ENCODE measurements around the gene ACBD4. TPM values are rescaled to one million over a fixed set of nuclear protein-coding genes. Genes with fewer than 3 reads are reported as not detected.

ACBD4 gene
- total and polyA plus RNA-seq, 2 of the 13 experiments (the other 11 are each of a cell fraction or from before 2014, with no cell fraction given): 16.1 to 26.9 TPM

DNA sequence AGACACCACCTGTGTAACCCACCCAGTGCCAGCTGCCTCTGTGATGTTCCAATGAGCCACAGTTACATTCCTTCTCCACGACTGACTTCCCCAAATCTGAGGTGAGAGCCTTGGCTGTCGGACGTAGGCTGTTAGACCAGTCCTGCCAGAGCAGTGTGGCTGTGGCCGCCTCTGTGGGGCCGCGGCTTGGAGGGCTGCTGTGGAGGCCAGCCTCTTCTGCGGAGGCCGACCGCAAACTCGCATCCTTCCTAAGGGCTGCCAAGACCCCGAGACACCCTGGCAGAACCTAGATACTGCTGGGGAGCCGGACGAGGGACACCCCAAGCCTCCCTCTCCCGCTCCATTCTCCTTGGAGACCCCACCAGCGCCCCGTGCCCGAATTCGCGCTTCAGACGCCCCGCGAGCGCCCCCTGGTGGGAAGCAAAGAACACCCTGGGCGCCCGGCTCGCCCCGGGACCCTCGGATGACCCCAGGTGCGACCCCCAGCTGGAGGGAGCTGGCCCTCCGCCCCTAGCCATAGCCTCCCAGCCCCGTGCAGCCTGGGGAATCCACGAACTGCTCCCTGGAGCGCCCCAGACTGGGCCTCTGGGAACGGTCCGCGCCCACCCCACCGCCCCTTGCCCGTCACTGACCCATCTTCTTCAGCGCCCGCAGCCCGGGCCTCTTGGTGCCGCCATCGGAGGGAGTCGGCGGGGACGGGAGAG, 3.7 kb upstream of the ACBD4 start (continued):
- TF ChIP-seq, protein P1, sequence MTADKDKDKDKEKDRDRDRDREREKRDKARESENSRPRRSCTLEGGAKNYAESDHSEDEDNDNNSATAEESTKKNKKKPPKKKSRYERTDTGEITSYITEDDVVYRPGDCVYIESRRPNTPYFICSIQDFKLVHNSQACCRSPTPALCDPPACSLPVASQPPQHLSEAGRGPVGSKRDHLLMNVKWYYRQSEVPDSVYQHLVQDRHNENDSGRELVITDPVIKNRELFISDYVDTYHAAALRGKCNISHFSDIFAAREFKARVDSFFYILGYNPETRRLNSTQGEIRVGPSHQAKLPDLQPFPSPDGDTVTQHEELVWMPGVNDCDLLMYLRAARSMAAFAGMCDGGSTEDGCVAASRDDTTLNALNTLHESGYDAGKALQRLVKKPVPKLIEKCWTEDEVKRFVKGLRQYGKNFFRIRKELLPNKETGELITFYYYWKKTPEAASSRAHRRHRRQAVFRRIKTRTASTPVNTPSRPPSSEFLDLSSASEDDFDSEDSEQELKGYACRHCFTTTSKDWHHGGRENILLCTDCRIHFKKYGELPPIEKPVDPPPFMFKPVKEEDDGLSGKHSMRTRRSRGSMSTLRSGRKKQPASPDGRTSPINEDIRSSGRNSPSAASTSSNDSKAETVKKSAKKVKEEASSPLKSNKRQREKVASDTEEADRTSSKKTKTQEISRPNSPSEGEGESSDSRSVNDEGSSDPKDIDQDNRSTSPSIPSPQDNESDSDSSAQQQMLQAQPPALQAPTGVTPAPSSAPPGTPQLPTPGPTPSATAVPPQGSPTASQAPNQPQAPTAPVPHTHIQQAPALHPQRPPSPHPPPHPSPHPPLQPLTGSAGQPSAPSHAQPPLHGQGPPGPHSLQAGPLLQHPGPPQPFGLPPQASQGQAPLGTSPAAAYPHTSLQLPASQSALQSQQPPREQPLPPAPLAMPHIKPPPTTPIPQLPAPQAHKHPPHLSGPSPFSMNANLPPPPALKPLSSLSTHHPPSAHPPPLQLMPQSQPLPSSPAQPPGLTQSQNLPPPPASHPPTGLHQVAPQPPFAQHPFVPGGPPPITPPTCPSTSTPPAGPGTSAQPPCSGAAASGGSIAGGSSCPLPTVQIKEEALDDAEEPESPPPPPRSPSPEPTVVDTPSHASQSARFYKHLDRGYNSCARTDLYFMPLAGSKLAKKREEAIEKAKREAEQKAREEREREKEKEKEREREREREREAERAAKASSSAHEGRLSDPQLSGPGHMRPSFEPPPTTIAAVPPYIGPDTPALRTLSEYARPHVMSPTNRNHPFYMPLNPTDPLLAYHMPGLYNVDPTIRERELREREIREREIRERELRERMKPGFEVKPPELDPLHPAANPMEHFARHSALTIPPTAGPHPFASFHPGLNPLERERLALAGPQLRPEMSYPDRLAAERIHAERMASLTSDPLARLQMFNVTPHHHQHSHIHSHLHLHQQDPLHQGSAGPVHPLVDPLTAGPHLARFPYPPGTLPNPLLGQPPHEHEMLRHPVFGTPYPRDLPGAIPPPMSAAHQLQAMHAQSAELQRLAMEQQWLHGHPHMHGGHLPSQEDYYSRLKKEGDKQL (CRISPR knock-in tag; IDR thresholded peaks at IDR 0.05; ENCODE audit: low read depth): no peak
- TF ChIP-seq ZNF20 (CRISPR knock-in tag; IDR thresholded peaks at IDR 0.05): no peak
- TF ChIP-seq, protein P2, sequence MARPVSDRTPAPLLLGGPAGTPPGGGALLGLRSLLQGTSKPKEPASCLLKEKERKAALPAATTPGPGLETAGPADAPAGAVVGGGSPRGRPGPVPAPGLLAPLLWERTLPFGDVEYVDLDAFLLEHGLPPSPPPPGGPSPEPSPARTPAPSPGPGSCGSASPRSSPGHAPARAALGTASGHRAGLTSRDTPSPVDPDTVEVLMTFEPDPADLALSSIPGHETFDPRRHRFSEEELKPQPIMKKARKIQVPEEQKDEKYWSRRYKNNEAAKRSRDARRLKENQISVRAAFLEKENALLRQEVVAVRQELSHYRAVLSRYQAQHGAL (CRISPR knock-in tag; IDR thresholded peaks at IDR 0.05; ENCODE audit: not compliant biosample characterization): no peak
- TF ChIP-seq ZNF160 (CRISPR knock-in tag; IDR thresholded peaks at IDR 0.05): no peak
- TF ChIP-seq, protein P3, sequence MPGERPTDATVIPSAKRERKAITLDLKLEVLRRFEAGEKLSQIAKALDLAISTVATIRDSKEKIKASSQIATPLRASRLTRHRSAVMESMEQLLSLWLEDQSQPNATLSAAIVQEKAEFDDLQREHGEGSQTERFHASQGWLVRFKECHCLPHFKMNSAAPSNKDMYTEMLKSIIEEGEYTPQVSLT (CRISPR knock-in tag; IDR thresholded peaks at IDR 0.05; ENCODE audit: borderline replicate concordance, low read depth): no peak
- TF ChIP-seq NCOA1 (CRISPR knock-in tag; IDR thresholded peaks at IDR 0.05): no peak
- TF ChIP-seq KLF15 (CRISPR knock-in tag; IDR thresholded peaks at IDR 0.05; ENCODE audit: borderline replicate concordance): no peak
- TF ChIP-seq, protein P4, sequence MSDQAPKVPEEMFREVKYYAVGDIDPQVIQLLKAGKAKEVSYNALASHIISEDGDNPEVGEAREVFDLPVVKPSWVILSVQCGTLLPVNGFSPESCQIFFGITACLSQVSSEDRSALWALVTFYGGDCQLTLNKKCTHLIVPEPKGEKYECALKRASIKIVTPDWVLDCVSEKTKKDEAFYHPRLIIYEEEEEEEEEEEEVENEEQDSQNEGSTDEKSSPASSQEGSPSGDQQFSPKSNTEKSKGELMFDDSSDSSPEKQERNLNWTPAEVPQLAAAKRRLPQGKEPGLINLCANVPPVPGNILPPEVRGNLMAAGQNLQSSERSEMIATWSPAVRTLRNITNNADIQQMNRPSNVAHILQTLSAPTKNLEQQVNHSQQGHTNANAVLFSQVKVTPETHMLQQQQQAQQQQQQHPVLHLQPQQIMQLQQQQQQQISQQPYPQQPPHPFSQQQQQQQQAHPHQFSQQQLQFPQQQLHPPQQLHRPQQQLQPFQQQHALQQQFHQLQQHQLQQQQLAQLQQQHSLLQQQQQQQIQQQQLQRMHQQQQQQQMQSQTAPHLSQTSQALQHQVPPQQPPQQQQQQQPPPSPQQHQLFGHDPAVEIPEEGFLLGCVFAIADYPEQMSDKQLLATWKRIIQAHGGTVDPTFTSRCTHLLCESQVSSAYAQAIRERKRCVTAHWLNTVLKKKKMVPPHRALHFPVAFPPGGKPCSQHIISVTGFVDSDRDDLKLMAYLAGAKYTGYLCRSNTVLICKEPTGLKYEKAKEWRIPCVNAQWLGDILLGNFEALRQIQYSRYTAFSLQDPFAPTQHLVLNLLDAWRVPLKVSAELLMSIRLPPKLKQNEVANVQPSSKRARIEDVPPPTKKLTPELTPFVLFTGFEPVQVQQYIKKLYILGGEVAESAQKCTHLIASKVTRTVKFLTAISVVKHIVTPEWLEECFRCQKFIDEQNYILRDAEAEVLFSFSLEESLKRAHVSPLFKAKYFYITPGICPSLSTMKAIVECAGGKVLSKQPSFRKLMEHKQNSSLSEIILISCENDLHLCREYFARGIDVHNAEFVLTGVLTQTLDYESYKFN (CRISPR knock-in tag; conservative IDR thresholded peaks at IDR 0.05): no peak
- TF ChIP-seq RFX5 (IDR thresholded peaks at IDR 0.05; ENCODE audit: low read depth, low read length): no peak
- peak; percentile 32; the same call in 1 of the 2 replicates for TF ChIP-seq BCL3 (CRISPR knock-in tag; IDR thresholded peaks at IDR 0.05)
- TF ChIP-seq PAWR (CRISPR knock-in tag; IDR thresholded peaks at IDR 0.05; ENCODE audit: borderline replicate concordance): no peak
- TF ChIP-seq ZNF121 (CRISPR knock-in tag; IDR thresholded peaks at IDR 0.05): no peak
- TF ChIP-seq ZNF597 (CRISPR knock-in tag; IDR thresholded peaks at IDR 0.05): no peak
- TF ChIP-seq FOSL2 (CRISPR knock-in tag; IDR thresholded peaks at IDR 0.05): no peak
- peak; percentile 30 for TF ChIP-seq YY1 (IDR thresholded peaks at IDR 0.05; ENCODE audit: insufficient read depth, insufficient replicate concordance, low read depth, low read length)
